GM19351 (cell line): Measurements from ENCODE around the gene CTAGE6.
"Not testable (repeated sequence)": the region's sequence is repeated elsewhere in the genome, so short reads cannot be mapped to it uniquely, and the experiment has no call there.

Experiments
- ATAC-seq: cut with Tn5 transposase; IDR thresholded peaks from one replicate; pipeline ENCODE4 v1.9.1; 2021; ENCODE audit warnings: mild to moderate bottlenecking, moderate library complexity; ENCODE audit not compliant: unreplicated experiment

CTAGE6 gene

GRCh38 chr7:143720335-143720734 lies 37.2 kb downstream of the CTAGE6 start:
- ATAC-seq, result not testable (repeated sequence)

DNA sequence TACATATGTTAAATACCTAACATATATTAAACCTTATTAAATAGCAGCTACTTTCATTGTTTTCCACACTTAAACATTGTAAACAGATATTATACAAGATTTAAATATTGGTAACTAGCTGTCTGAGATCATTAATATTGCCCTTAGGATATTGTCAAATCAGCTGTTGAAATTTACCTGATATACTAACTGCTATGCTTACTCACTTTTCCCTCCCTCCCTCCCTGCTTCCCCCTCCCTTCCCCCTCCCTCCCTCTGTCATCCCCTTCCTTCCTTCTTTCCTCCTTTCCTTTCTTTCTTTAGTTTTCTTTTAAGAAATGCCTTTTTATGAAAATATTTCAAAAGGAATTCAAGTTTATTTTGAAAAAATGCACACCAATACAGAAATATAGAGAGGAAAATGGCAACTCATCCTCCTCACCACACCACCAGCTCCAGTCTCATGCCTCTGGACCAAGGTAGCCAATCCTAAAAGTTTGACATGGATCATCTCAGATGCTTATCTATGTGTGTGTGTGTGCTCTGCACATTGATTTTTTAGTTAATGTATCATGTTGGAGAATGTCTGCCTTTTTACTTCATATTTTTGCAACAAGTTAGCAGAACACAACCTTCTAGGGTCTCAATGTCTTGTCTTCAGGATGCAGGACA lies 41.8 kb downstream of the CTAGE6 start:
- ATAC-seq, result not testable (repeated sequence)

DNA sequence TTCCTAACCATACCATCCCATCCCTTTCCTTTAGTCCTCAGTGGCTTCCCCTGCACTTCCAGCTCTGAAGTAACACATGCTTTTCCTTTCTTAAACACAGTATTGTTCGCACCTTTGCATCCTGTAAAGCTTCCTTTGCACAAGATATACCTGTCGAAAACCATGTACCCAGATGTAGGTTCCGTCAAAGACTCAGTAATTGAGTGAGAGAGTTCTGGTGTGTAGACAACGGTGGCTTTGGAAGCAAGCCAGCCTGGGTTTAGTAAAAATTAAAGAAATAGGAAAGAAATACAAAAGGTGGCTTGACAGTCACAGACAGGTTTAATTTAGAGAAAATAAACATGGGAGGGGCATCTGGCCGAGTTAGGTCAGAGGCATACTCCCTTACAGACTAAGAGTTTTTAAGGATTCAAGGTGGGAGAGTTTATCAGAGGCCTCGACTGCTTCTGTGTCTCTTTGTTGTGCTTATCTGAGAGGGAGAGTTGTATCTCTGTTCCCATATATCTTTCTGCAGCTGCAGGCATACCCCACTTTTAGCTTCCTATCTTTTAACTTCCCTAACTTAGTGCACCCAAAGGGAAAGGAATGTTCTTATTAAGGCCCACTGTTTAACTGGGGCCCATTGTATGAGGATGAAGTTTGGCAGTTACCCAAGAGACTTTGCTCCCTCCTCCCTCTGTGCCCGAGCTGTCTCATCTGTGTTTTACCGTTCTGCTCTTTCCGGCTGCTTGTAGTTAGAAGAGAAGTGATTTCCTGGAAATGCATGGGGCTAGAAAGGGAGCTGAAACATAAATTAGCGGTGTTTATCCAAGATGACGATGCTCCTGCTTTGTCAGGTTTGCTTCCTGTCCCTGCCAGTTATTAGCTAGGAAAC lies 42.7 kb downstream of the CTAGE6 start:
- not testable (repeated sequence) for ATAC-seq

GRCh38 chr7:143712381-143712780 lies 45.1 kb downstream of the CTAGE6 start:
- ATAC-seq, result not testable (repeated sequence)

DNA sequence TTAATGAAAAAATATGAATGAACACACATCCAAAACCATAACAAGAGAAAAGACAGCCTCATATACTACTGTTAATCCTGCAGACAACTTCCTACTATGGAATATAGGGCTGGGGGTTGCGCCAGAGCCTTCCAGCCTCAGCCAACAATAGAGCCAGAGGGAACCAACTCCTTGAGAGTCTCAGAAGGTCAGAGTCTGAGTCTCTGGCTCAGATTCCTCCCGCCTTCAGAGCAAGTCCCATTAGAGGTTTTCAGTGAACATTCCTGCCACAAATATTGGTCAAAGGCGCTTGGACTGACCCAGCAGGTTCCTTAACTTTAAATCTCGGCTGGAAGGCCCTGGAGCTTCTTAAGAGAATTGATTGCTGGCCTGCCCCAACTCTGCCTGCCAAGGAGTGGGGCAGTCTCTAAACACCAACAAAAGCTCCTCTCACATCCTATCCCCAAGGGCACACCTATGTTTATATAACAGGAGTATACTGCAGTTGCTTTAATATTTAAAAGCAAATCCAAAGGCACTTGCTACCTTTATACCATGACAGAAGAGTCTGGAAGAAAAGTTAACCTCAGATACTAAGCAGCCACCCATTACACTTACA lies 45.7 kb downstream of the CTAGE6 start:
- ATAC-seq, result not testable (repeated sequence)

DNA sequence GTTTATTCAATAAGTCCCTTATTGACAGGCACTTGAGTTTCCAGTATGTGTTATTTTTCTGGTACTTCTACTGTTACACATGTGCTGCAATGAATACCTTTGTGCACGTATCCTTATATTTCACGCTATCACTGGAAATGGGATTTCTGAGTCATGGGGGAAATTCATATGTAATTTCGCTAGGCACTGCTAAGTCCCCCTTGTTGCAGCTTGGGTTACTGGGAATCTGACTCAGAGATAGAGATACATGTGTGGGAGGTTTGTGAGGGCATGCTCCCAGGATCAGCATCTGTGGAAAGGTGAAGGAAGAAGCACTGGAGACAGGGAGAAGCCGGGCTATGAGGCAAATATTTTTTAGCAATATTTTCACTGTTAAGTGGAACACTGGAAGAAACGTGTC lies 47.6 kb downstream of the CTAGE6 start:
- ATAC-seq, result not testable (repeated sequence)
